Natural killer cell (primary cell): ENCODE results near the gene POLR3K. TPM values are rescaled to one million over a fixed set of nuclear protein-coding genes. Genes with fewer than 3 reads are reported as not detected.

ENCODE experiments used
- ATAC-seq, 3 donors: fragments of 150-1000 bp in 2 of 3; fragments of 200-7000 bp in 1 of 3; cut with Tn5 transposase; 1 replicate in 1 of 3; 2 replicates in 2 of 3; pipeline ENCODE4 v1.10.0; 2021; ENCODE audit warnings: mild to moderate bottlenecking in 2 of 3, moderate library complexity in 2 of 3
- DNase-seq, 2 donors: peaks; one replicate each; pipeline versions ENCODE4 v3.0.0 to v3.0.0-alpha.2; 2013 to 2021; ENCODE audit warnings: mixed read lengths in 1 of 2
- H3K27ac ChIP-seq: one replicate; pipeline ENCODE4 v1.5.1; 2013; ENCODE audit warnings: mild to moderate bottlenecking, low read length
- H3K27me3 ChIP-seq: one replicate; pipeline ENCODE4 v1.6.1; 2013; ENCODE audit warnings: low read length; ENCODE audit not compliant: control insufficient read depth, insufficient read depth
- H3K36me3 ChIP-seq: one replicate; pipeline ENCODE4 v1.6.1; 2013; ENCODE audit warnings: low read length; ENCODE audit not compliant: control insufficient read depth, insufficient read depth
- H3K4me1 ChIP-seq: one replicate; pipeline ENCODE4 v1.6.1; 2013; ENCODE audit warnings: low read length; ENCODE audit not compliant: control insufficient read depth, insufficient read depth
- H3K4me3 ChIP-seq: one replicate; pipeline ENCODE4 v1.5.1; 2013; ENCODE audit warnings: low read length
- H3K9me3 ChIP-seq: one replicate; pipeline ENCODE4 v1.6.1; 2013; ENCODE audit warnings: low read length; ENCODE audit not compliant: control insufficient read depth, insufficient read depth
- H3K27ac Mint-ChIP-seq, 2 donors: one replicate each; pipeline ENCODE4 v1.8.0; 2022; ENCODE audit warnings: mild to moderate bottlenecking in 2 of 2, mixed read lengths in 2 of 2, moderate library complexity in 1 of 2
- H3K27me3 Mint-ChIP-seq, 2 donors: one replicate each; pipeline ENCODE4 v1.8.0; 2022; ENCODE audit warnings: low read depth in 2 of 2, mixed read lengths in 2 of 2
- H3K36me3 Mint-ChIP-seq: one replicate; pipeline ENCODE4 v1.8.0; 2022; ENCODE audit warnings: mixed read lengths
- H3K4me1 Mint-ChIP-seq, 2 donors: one replicate each; pipeline ENCODE4 v1.8.0; 2022; ENCODE audit warnings: mixed read lengths in 2 of 2
- H3K4me3 Mint-ChIP-seq: one replicate; pipeline ENCODE4 v1.8.0; 2022; ENCODE audit warnings: mild to moderate bottlenecking, moderate library complexity, mixed read lengths
- H3K9me3 Mint-ChIP-seq, 2 donors: one replicate each; pipeline ENCODE4 v1.8.0; 2022; ENCODE audit warnings: mixed read lengths in 2 of 2
- WGBS: methylation state at CpG from one replicate; pipeline ENCODE4 v1.1.7; 2013; ENCODE audit warnings: missing lambda C conversion rate; ENCODE audit not compliant: insufficient coverage; 5-methylcytosine and 5-hydroxymethylcytosine counted together
- intact Hi-C: fragments of 100-400 bp; cut with micrococcal nuclease; formaldehyde crosslinking; loops from one replicate; pipeline ENCODE4 v1.14.2; 2022
- total RNA-seq, 4 donors: library from RNA; stranded (reverse); fragments of 120-200 nt in 1 of 4; gene quantifications; one replicate each; pipeline versions ENCODE4 v1.2.3 to v1.2.4, GENCODE V29; 2013 to 2022
- TF ChIP-seq, protein P1 (sequence below): fragments of 200-600 bp; IDR thresholded peaks from one replicate; pipeline ENCODE4 v1.8.0; 2022; ENCODE audit warnings: antibody characterized with exemption

Gene POLR3K
- total RNA-seq, 3 donors from 2014 or later (not counting 1 experiment from before 2014, with no cell fraction given) = 10.6 to 14.6 (median 11.3) TPM

DNA sequence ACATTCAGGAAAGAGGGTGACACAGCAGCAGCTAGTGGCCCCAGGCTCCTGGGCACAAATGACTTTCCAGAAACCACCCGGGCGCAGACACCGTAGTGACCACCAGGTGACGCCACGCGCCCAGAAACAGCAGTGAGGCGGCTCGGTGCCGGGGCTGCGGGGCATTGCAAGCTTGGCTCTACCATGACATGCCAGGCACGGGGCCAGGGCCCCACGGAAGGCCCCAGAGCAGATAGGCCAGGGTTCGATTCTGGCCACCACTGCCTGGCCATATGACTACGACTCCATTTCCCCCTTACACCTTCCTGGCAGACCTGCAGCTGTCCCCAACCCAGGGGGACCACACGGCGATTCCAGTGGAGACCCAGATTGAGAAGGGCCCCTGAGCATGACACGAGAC lies 12.3 kb upstream of the POLR3K start:
- no peak overlapping the region for H3K27ac Mint-ChIP-seq
- H3K4me3 Mint-ChIP-seq = no peak overlapping the region
- H3K4me1 Mint-ChIP-seq = peaks cover 0 to 6% of the 10 kb centered on the region in 2 donors
- peaks cover 0 to 2% of the 10 kb centered on the region in 2 donors for H3K27me3 Mint-ChIP-seq
- 23% methylated on average over 17 of the region's 17 CpGs for whole genome bisulfite sequencing
- no peaks in the 10 kb centered on the region for H3K36me3 Mint-ChIP-seq
- TF ChIP-seq, protein P1, sequence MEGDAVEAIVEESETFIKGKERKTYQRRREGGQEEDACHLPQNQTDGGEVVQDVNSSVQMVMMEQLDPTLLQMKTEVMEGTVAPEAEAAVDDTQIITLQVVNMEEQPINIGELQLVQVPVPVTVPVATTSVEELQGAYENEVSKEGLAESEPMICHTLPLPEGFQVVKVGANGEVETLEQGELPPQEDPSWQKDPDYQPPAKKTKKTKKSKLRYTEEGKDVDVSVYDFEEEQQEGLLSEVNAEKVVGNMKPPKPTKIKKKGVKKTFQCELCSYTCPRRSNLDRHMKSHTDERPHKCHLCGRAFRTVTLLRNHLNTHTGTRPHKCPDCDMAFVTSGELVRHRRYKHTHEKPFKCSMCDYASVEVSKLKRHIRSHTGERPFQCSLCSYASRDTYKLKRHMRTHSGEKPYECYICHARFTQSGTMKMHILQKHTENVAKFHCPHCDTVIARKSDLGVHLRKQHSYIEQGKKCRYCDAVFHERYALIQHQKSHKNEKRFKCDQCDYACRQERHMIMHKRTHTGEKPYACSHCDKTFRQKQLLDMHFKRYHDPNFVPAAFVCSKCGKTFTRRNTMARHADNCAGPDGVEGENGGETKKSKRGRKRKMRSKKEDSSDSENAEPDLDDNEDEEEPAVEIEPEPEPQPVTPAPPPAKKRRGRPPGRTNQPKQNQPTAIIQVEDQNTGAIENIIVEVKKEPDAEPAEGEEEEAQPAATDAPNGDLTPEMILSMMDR = peak; percentile 94
- ATAC-seq (peak; percentile 84 to 100 (median 97)), DNase-seq (peak; percentile 85 to 88)
- H3K27me3 ChIP-seq = no peaks in the 10 kb centered on the region
- H3K36me3 ChIP-seq = no peaks in the 10 kb centered on the region
- no peaks in the 10 kb centered on the region for H3K9me3 ChIP-seq
- H3K9me3 Mint-ChIP-seq = no peaks in the 10 kb centered on the region
- H3K4me3 ChIP-seq = no peak overlapping the region
- H3K27ac ChIP-seq = no peak overlapping the region
- intact Hi-C loops = loop anchor here (1.0 kb wide), 2 partner anchors 32 to 116 kb away; no protein-coding TSS in a partner anchor
- peaks cover 4% of the 10 kb centered on the region for H3K4me1 ChIP-seq

DNA sequence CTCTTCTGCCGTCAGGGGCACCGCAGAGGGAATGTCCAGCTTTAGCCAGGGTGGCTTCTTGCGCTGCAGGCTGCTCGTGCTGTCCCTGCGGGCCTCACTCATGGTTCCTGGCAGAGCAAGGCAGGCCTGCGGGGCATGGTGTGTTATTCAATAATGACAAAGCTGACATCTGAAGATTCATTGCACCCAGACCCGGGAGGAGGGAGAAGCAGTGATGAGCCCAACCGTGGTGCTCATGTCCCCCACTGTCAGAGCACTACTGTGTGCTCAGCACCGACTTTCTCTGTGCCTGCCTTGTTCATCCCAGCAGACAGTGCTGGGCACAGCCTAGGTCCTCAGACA lies 11.5 kb upstream of the POLR3K start:
- Histone ChIP-seq H3K36me3 (no peaks in the 10 kb centered on the region), H3K27me3 (no peaks in the 10 kb centered on the region), H3K9me3 (no peaks in the 10 kb centered on the region), H3K4me1 (peaks cover 4% of the 10 kb centered on the region), H3K27ac (no peak overlapping the region), H3K4me3 (no peak overlapping the region)
- DNase-seq = no peak
- Mint-ChIP-seq H3K4me3 (no peak overlapping the region), H3K27me3 (no peaks in the 10 kb centered on the region), H3K4me1 (peaks cover 0 to 6% of the 10 kb centered on the region in 2 donors), H3K36me3 (no peaks in the 10 kb centered on the region), H3K27ac (no peak overlapping the region), H3K9me3 (no peaks in the 10 kb centered on the region)
- 87% methylated on average over 9 of the region's 9 CpGs for WGBS
- intact Hi-C loops = loop anchor here (1.0 kb wide), 2 partner anchors 32 to 116 kb away; no protein-coding TSS in a partner anchor
- TF ChIP-seq, protein P1 = no peak
- ATAC-seq = no peak

- no peaks in the 10 kb centered on the region for H3K27me3 Mint-ChIP-seq
- H3K9me3 ChIP-seq = no peaks in the 10 kb centered on the region
- no peak for DNase-seq
- TF ChIP-seq, protein P1 = no peak
- intact Hi-C loops = no loop called here
- no peak overlapping the region for H3K4me3 ChIP-seq
- H3K9me3 Mint-ChIP-seq = no peaks in the 10 kb centered on the region
- no peak overlapping the region for H3K27ac ChIP-seq
- H3K27me3 ChIP-seq = no peaks in the 10 kb centered on the region
- no peak overlapping the region for H3K4me3 Mint-ChIP-seq
- H3K36me3 ChIP-seq = no peaks in the 10 kb centered on the region
- peaks cover 4% of the 10 kb centered on the region for H3K4me1 ChIP-seq
- peaks cover 0 to 6% of the 10 kb centered on the region in 2 donors for H3K4me1 Mint-ChIP-seq
- no peak overlapping the region for H3K27ac Mint-ChIP-seq
- ATAC-seq = no peak
- WGBS = 94% methylated on average over 24 of the region's 25 CpGs
- no peaks in the 10 kb centered on the region for H3K36me3 Mint-ChIP-seq
Observed at GRCh38 chr16:63998-64913, 10.8 kb upstream of the POLR3K start.
